HG03045 (cell line): ENCODE results near the gene CERCAM.
A peak's percentile ranks its signal among the peaks of the same experiment; 100 is the strongest.
"Not testable (repeated sequence)": the region's sequence is repeated elsewhere in the genome, so short reads cannot be mapped to it uniquely, and the experiment has no call there.

Experiments
- ATAC-seq: cut with Tn5 transposase; IDR thresholded peaks from one replicate; pipeline ENCODE4 v1.9.1; 2021; ENCODE audit warnings: mild to moderate bottlenecking, moderate library complexity; ENCODE audit not compliant: unreplicated experiment

CERCAM gene

GRCh38 chr9:128416014-128416413, 4.6 kb upstream of the CERCAM start:
- ATAC-seq, result no peak

DNA sequence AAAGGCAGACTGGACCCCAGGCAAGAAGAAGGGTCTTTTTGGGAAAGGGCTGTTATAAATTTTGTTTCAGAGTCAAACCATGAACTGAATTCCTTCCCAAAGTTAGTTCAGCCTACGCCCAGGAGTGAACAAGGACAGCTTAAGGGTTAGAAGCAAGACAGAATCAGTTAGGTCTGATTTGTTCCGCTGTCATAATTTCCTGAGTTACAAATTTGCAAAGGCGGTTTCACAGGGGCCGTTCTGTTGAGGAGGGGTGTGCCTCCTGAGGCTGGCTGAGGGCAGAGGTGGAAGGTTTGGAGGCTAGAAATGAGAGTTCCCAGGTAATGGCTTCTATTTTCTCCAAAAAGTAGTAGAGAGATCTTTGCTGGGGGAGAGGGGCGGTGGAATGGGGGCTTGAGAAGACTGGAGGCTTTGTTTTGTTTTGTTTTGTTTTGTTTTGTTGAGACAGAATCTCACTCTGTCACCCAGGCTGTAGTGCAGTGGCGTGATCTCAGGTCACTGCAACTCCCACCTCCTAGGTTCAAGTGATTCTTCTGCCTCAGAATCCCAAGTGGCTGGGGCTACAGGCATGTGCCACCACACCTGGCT, 4.1 kb upstream of the CERCAM start:
- no peak for ATAC-seq

- no peak for ATAC-seq
These were observed 1.4 kb upstream of the CERCAM start for GRCh38 chr9:128419061-128419925.

- ATAC-seq, result peak; percentile 77
These were observed 502 bp upstream of the CERCAM start for GRCh38 chr9:128420060-128420650.

GRCh38 chr9:128421482-128421996, 882 bp downstream of the CERCAM start:
- ATAC-seq, result no peak

GRCh38 chr9:128422022-128422782, 1.5 kb downstream of the CERCAM start:
- not testable (repeated sequence) for ATAC-seq

DNA sequence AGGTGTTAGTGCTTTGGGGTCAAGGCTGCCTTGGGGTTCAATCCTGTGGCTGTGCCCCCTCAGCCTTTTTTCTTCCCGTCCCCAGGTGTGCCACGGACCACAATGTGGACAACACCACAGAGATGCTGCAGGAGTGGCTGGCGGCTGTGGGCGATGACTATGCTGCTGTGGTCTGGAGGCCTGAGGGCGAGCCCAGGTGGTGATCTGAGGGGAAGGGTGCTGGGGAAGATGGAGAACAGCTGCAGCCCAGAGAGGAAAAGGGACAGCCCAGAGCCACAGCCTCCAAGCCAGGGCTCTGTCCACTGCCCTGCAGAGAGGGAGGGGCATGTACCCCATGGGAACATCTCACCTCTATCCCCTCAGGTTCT, 2.1 kb downstream of the CERCAM start:
- ATAC-seq, result no peak

GRCh38 chr9:128423356-128423755, 2.7 kb downstream of the CERCAM start:
- not testable (repeated sequence) for ATAC-seq

- ATAC-seq, result no peak
These were observed 3.7 kb downstream of the CERCAM start for GRCh38 chr9:128424268-128424780.

DNA sequence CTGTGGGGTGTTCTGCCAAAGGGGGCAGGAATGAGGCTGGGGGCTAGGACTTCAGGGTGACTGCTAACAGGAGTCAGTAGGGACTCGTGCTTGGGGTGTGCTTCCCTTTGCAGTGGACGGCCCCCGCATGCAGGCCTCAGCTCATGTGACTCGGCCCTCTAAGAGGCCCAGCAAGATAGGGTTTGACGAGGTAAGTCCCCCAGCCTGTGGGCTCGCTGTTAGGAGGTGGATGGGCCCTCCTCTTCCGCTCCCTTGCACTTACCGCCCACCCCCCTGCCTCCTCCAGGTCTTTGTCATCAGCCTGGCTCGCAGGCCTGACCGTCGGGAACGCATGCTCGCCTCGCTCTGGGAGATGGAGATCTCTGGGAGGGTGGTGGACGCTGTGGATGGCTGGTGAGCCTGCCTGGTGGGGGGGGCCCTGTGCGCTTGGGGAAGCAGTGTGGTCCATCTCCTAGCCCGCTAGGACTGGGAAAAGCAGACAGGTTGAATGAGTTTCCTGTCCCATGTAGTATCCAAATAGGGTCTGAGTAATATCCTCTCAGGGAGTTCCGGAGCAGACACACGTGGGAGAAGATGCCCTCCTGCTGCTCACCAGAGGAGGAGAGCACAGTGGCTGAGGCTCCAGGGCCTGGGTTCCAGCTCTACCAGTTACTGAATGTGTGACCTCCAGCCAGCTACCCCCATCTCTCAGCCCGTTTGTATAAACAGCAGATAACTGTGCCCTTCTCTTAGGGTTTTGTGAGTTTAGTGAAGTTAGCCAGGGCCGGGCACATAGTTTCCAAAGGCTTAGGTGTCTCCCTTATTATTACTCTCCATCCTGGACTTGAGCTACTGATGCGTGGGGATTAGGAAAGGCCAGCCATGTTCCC, 8.2 kb downstream of the CERCAM start:
- ATAC-seq, result no peak

DNA sequence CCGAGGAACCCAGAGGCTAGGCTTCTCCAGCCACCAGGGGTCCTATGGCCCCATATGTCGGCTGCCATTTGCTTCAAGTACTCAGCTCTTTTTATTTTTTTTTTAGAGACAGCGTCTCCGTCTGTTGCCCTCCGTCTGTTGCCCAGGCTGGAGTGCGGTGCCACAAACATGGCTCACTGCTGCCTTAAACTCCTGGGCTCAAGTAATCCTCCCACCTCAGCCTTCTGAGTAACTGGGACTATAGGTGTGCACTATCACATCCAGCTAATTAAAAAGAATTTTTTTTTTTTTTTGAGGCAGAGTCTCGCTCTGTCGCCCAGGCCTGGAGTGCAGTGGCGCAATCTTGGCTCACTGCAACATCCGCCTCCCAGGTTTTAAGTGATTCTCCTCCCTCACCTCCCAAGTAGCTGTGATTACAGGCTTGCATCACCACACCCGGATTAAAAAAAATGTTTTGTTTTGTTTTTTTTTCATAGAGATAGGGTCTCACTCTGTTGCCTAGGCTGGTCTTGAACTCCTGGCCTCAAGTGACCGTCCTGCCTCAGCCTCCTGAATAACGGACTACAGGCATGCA, 8.9 kb downstream of the CERCAM start:
- ATAC-seq, result no peak

GRCh38 chr9:128431207-128431606, 10.6 kb downstream of the CERCAM start:
- ATAC-seq, result no peak

- ATAC-seq, result no peak
These were observed 13.7 kb downstream of the CERCAM start for GRCh38 chr9:128434340-128434739.

DNA sequence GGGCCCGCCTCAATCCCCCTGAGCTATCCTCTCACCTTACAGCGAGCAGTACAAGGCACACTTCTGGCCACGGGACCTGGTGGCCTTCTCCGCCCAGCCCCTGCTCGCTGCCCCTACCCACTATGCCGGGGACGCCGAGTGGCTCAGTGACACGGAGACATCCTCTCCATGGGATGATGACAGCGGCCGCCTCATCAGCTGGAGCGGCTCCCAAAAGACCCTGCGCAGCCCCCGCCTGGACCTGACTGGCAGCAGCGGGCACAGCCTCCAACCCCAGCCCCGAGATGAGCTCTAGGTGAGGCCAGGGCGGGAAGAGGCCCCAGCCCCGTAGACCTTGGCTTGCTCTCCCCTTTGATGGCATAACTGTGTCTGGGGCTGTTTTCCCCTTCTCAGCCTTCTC, 15.0 kb downstream of the CERCAM start:
- ATAC-seq, result no peak

DNA sequence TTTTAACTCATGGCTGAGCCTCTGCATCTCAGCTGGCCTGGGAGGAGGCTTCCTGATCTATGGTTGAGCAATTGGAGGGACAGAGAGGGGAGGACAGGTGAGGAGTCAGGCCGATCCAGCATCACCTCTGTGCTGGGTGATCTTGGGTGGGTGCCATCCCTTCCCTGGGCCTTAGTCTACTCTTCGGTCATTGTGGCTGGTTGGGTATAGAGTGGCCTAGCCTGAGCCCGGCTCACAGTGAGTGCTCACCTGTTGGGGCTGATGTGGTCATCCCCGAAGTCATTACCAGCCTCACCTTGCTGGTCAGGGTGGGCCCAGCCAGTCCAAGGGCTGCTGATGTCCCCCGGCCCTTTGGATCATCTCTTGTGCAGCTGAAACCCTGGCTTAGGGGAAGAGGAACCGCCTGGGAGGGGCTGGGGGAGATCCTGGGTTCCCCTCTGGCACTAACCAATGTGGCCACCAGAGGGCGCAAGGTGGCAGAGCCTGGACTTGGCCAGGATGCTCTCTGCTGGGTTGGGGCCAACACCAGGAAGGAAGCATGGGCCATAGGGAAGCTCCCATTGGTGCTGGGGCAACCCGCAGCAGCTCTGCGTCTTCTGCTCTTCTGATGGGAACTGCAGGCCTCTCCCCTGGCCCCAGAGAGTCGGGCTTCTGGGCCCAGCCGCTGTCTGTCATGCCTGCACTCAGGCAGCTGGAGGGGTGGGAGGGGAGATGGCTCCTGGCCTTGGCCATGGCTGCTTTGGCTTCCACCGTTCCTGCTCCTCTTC, 17.9 kb downstream of the CERCAM start:
- peak; percentile 63 for ATAC-seq

- ATAC-seq, result no peak
These were observed 18.6 kb downstream of the CERCAM start for GRCh38 chr9:128439273-128439672.

GRCh38 chr9:128442150-128442549, 21.5 kb downstream of the CERCAM start:
- ATAC-seq, result no peak

DNA sequence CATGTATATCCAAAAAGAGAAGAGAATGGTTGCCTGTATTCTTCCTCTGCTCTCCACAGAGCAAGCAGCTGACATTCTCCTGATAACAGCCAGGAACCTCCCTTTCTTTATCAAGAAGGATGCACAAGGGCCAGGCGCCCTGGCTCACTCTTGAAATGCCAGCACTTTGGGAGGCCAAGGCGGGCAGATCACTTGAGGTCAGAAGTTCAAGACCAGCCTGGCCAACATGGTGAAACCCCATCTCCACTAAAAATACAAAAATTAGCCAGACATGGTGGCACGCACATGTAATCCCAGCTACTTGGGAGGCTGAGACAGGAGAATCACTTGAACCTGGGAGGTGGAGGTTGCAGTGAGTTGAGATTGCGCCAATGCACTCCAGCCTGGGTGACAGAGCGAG, 25.8 kb downstream of the CERCAM start:
- ATAC-seq, result not testable (repeated sequence)

DNA sequence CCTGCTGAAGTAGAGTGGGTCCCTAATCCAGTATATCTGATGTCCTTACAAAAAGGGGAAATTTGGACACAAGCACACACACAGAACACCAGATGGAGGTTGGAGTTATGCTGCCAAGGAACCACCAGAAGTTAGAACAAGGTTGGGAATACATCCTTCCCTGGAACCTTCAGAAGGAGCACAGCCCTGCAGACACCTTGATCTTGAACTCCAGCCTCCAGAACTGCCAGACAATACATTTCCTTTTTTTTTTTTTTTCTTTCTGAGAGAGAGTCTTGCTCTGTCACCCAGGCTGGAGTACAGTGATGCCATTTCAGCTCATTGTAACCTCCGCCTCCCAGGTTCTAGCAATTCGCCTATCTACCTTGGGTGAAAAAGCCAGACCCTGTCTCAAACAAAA, 28.1 kb downstream of the CERCAM start:
- no peak for ATAC-seq
